GM23338 (cell line): ENCODE data around the gene RAD18. TPM values are rescaled to one million over a fixed set of nuclear protein-coding genes. Genes with fewer than 3 reads are reported as not detected.

Source experiments
- ATAC-seq: fragments of 200-7000 bp; cut with Tn5 transposase; 3 replicates; pipeline ENCODE4 v1.9.1; 2020
- DNase-seq: peaks from one replicate; pipeline ENCODE4 v3.0.0-alpha.2; 2015; ENCODE audit warnings: low spot score
- H2AFZ ChIP-seq: fragments of 200-600 bp; sonication (generic); 2 replicates; pipeline ENCODE4 v1.8.0; 2016; ENCODE audit warnings: antibody characterized with exemption, mild to moderate bottlenecking, moderate library complexity
- H3F3A ChIP-seq: fragments of 200-600 bp; sonication (generic); replicated peaks from 2 replicates; pipeline ENCODE4 v1.8.0; 2017; ENCODE audit warnings: antibody characterized with exemption, mixed run types, low read depth
- H3K27ac ChIP-seq: fragments of 200-600 bp; sonication (generic); 2 replicates; pipeline ENCODE4 v1.6.1; 2016; ENCODE audit warnings: low read depth
- H3K27me3 ChIP-seq: fragments of 200-600 bp; sonication (generic); 2 replicates; pipeline ENCODE4 v1.8.0; 2016; ENCODE audit warnings: mild to moderate bottlenecking, mixed run types, moderate library complexity; ENCODE audit not compliant: insufficient read depth
- H3K36me3 ChIP-seq: fragments of 200-600 bp; sonication (generic); 2 replicates; pipeline ENCODE4 v1.8.0; 2016; ENCODE audit warnings: mild to moderate bottlenecking; ENCODE audit not compliant: insufficient read depth
- H3K4me1 ChIP-seq: fragments of 200-600 bp; sonication (generic); 2 replicates; pipeline ENCODE4 v1.8.0; 2016; ENCODE audit warnings: mild to moderate bottlenecking, moderate library complexity; ENCODE audit not compliant: insufficient read depth
- H3K4me2 ChIP-seq: fragments of 200-600 bp; sonication (generic); 2 replicates; pipeline ENCODE4 v1.7.1; 2017; ENCODE audit warnings: mixed run types
- H3K4me3 ChIP-seq: fragments of 200-600 bp; sonication (generic); 2 replicates; pipeline ENCODE4 v1.6.1; 2016; ENCODE audit warnings: mixed run types
- H3K79me2 ChIP-seq: fragments of 200-600 bp; sonication (generic); replicated peaks from 2 replicates; pipeline ENCODE4 v1.8.0; 2017; ENCODE audit warnings: mild to moderate bottlenecking; ENCODE audit not compliant: insufficient read depth
- H3K9me2 ChIP-seq: fragments of 200-600 bp; sonication (generic); 2 replicates; pipeline ENCODE4 v1.8.0; 2017; ENCODE audit not compliant: insufficient read depth
- H4K20me1 ChIP-seq: fragments of 200-600 bp; sonication (generic); replicated peaks from 2 replicates; pipeline ENCODE4 v1.8.0; 2017; ENCODE audit warnings: mild to moderate bottlenecking; ENCODE audit not compliant: insufficient read depth
- H3K27ac Mint-ChIP-seq: 2 replicates; pipeline ENCODE4 v1.8.0; 2020; ENCODE audit warnings: inconsistent platforms, mild to moderate bottlenecking, moderate library complexity, mixed read lengths
- H3K27me3 Mint-ChIP-seq: 3 replicates; pipeline ENCODE4 v1.8.0; 2022; ENCODE audit warnings: low read depth, mild to moderate bottlenecking, moderate library complexity, mixed read lengths, inconsistent platforms; ENCODE audit not compliant: insufficient read depth, poor library complexity
- H3K36me3 Mint-ChIP-seq: 3 replicates; pipeline ENCODE4 v1.8.0; 2021; ENCODE audit warnings: low read depth, mild to moderate bottlenecking, inconsistent platforms, moderate library complexity, mixed read lengths
- H3K4me1 Mint-ChIP-seq: 3 replicates; pipeline ENCODE4 v1.8.0; 2020; ENCODE audit warnings: mild to moderate bottlenecking, inconsistent platforms, mixed read lengths
- H3K4me3 Mint-ChIP-seq: 3 replicates; pipeline ENCODE4 v1.8.0; 2021; ENCODE audit warnings: moderate library complexity, mild to moderate bottlenecking, inconsistent platforms, mixed read lengths
- H3K9me3 Mint-ChIP-seq: 3 replicates; pipeline ENCODE4 v1.8.0; 2020; ENCODE audit warnings: moderate library complexity, mild to moderate bottlenecking, inconsistent platforms, mixed read lengths
- CTCF ChIP-seq, 2 experiments: fragments of 200-600 bp in 1 of 2; sonication (generic) in 1 of 2; conservative IDR thresholded peaks; 2 replicates each; pipeline versions ENCODE4 v1.5.1 to v1.6.1; 2016 to 2017; ENCODE audit warnings: antibody characterized with exemption in 2 of 2, low read depth in 2 of 2, mild to moderate bottlenecking in 2 of 2, moderate library complexity in 1 of 2
- EZH2 ChIP-seq: fragments of 200-600 bp; sonication (generic); IDR thresholded peaks from one replicate; pipeline ENCODE4 v1.8.0; 2017; ENCODE audit warnings: antibody characterized with exemption, mild to moderate bottlenecking, low read depth; ENCODE audit not compliant: unreplicated experiment
- JUNB ChIP-seq: IDR thresholded peaks from one replicate; pipeline ENCODE4 v1.6.1; 2016; ENCODE audit warnings: antibody characterized with exemption; ENCODE audit not compliant: unreplicated experiment
- NANOG ChIP-seq: IDR thresholded peaks from 2 replicates; pipeline ENCODE4 v1.6.1; 2016; ENCODE audit warnings: antibody characterized with exemption, borderline replicate concordance
- POLR2AphosphoS5 ChIP-seq: IDR thresholded peaks from 2 replicates; pipeline ENCODE4 v1.6.1; 2016; ENCODE audit warnings: antibody characterized with exemption, low read depth
- STAT1 ChIP-seq: IDR thresholded peaks from one replicate; pipeline ENCODE4 v1.6.1; 2016; ENCODE audit warnings: antibody characterized with exemption; ENCODE audit not compliant: unreplicated experiment
- ZNF114 ChIP-seq: fragments of 250-450 bp; sonication (Bioruptor Pico); IDR thresholded peaks from 2 replicates; pipeline ENCODE4 v1.5.0; 2020; ENCODE audit warnings: mild to moderate bottlenecking, moderate library complexity
- ZNF331 ChIP-seq: fragments of 250-450 bp; sonication (Bioruptor Pico); IDR thresholded peaks from 2 replicates; pipeline ENCODE4 v1.5.0; 2020; ENCODE audit warnings: low read depth, mild to moderate bottlenecking, moderate library complexity
- polyA plus RNA-seq: library from polyadenylated mRNA; unstranded; fragments of >200 nt; fragmentation: Nextera tagmentation; extraction: Ambion mirVana; gene quantifications from 2 replicates; pipeline ENCODE4 v1.2.1, GENCODE V29; 2016
- total RNA-seq: library from RNA; depleted of rRNA; stranded (reverse); fragments of >200 nt; shearing (Covaris generic); gene quantifications from 2 replicates; pipeline ENCODE4 v1.2.3, GENCODE V29; 2014
- TF ChIP-seq, protein P1 (sequence below): fragments of 250-450 bp; sonication (Bioruptor Pico); IDR thresholded peaks from 2 replicates; pipeline ENCODE4 v1.5.0; 2020; ENCODE audit warnings: mild to moderate bottlenecking, moderate library complexity

The RAD18 gene
- total and polyA plus RNA-seq, 2 experiments from 2014 or later, result 25.4 to 40.1 TPM

DNA sequence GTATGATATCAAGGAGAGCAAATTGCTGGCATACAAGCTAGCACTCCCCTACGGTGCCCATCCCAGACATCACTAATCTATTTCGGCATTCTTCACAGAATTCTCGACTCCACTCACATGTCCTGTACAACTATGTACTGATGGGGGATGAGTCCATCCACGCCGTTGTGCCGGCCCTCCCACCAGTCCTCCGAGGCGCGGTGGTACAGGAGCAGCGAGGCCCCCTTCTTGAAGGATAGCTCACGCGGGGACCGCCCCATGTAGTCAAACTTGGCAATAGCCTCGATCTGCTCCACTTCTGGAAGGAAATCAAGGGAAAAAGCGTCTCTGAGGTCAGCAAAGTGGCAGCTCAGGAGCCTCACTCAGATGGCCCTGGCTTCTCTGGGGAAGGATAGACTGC is 31.0 kb upstream of the RAD18 start:
- no peaks in the 10 kb centered on the region for H3K27me3 ChIP-seq
- H3K4me2 ChIP-seq, result no peak overlapping the region
- H3K27ac Mint-ChIP-seq, result no peak overlapping the region
- no peaks in the 10 kb centered on the region for H3F3A ChIP-seq
- no peaks in the 10 kb centered on the region for H3K36me3 ChIP-seq
- no peaks in the 10 kb centered on the region for H4K20me1 ChIP-seq
- 0 out of 2 replicates have a peak, but pooled peaks cover 8% of the 10 kb centered on the region for H3K4me1 ChIP-seq
- DNase-seq (no peak), ATAC-seq (no peak)
- TF ChIP-seq NANOG (no peak), POLR2AphosphoS5 (no peak), ZNF114 (CRISPR knock-in tag) (no peak), JUNB (no peak), ZNF331 (CRISPR knock-in tag) (no peak), EZH2 (no peak), CTCF (conservative IDR thresholded peaks at IDR 0.05; ENCODE audit: low read depth in 2 of 2) (no peak), STAT1 (no peak)
- TF ChIP-seq, protein P1, sequence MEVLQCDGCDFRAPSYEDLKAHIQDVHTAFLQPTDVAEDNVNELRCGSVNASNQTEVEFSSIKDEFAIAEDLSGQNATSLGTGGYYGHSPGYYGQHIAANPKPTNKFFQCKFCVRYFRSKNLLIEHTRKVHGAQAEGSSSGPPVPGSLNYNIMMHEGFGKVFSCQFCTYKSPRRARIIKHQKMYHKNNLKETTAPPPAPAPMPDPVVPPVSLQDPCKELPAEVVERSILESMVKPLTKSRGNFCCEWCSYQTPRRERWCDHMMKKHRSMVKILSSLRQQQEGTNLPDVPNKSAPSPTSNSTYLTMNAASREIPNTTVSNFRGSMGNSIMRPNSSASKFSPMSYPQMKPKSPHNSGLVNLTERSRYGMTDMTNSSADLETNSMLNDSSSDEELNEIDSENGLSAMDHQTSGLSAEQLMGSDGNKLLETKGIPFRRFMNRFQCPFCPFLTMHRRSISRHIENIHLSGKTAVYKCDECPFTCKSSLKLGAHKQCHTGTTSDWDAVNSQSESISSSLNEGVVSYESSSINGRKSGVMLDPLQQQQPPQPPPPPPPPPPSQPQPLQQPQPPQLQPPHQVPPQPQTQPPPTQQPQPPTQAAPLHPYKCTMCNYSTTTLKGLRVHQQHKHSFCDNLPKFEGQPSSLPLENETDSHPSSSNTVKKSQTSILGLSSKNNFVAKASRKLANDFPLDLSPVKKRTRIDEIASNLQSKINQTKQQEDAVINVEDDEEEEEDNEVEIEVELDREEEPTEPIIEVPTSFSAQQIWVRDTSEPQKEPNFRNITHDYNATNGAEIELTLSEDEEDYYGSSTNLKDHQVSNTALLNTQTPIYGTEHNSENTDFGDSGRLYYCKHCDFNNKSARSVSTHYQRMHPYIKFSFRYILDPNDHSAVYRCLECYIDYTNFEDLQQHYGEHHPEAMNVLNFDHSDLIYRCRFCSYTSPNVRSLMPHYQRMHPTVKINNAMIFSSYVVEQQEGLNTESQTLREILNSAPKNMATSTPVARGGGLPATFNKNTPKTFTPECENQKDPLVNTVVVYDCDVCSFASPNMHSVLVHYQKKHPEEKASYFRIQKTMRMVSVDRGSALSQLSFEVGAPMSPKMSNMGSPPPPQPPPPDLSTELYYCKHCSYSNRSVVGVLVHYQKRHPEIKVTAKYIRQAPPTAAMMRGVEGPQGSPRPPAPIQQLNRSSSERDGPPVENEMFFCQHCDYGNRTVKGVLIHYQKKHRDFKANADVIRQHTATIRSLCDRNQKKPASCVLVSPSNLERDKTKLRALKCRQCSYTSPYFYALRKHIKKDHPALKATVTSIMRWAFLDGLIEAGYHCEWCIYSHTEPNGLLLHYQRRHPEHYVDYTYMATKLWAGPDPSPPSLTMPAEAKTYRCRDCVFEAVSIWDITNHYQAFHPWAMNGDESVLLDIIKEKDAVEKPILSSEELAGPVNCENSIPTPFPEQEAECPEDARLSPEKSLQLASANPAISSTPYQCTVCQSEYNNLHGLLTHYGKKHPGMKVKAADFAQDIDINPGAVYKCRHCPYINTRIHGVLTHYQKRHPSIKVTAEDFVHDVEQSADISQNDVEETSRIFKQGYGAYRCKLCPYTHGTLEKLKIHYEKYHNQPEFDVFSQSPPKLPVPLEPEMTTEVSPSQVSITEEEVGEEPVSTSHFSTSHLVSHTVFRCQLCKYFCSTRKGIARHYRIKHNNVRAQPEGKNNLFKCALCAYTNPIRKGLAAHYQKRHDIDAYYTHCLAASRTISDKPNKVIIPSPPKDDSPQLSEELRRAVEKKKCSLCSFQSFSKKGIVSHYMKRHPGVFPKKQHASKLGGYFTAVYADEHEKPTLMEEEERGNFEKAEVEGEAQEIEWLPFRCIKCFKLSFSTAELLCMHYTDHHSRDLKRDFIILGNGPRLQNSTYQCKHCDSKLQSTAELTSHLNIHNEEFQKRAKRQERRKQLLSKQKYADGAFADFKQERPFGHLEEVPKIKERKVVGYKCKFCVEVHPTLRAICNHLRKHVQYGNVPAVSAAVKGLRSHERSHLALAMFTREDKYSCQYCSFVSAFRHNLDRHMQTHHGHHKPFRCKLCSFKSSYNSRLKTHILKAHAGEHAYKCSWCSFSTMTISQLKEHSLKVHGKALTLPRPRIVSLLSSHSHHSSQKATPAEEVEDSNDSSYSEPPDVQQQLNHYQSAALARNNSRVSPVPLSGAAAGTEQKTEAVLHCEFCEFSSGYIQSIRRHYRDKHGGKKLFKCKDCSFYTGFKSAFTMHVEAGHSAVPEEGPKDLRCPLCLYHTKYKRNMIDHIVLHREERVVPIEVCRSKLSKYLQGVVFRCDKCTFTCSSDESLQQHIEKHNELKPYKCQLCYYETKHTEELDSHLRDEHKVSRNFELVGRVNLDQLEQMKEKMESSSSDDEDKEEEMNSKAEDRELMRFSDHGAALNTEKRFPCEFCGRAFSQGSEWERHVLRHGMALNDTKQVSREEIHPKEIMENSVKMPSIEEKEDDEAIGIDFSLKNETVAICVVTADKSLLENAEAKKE (CRISPR knock-in tag), result no peak
- H3K4me1 Mint-ChIP-seq, result peaks cover 16% of the 10 kb centered on the region
- no peak overlapping the region for H3K27ac ChIP-seq
- no peak overlapping the region for H3K4me3 Mint-ChIP-seq
- H3K79me2 ChIP-seq, result no peaks in the 10 kb centered on the region
- H3K27me3 Mint-ChIP-seq, result peaks cover 3% of the 10 kb centered on the region
- H3K36me3 Mint-ChIP-seq, result no peaks in the 10 kb centered on the region; the same call in 2 of the 3 replicates
- H3K4me3 ChIP-seq, result no peak overlapping the region
- H3K9me2 ChIP-seq, result no peaks in the 10 kb centered on the region
- no peaks in the 10 kb centered on the region for H3K9me3 Mint-ChIP-seq
- H2AFZ ChIP-seq, result no peak overlapping the region
